GM18951 (cell line): Measurements from ENCODE around the gene LRPAP1.
"Not testable (repeated sequence)": the region's sequence is repeated elsewhere in the genome, so short reads cannot be mapped to it uniquely, and the experiment has no call there.

Source experiments
- POLR2A ChIP-seq: IDR thresholded peaks from 4 replicates; pipeline ENCODE4 v1.6.1; 2011; ENCODE audit warnings: mild to moderate bottlenecking; ENCODE audit not compliant: insufficient read length, insufficient read depth; ENCODE audit errors: extremely low read depth
- in situ Hi-C: fragments of 300-500 bp; cut with MboI; formaldehyde crosslinking; loops from one replicate; pipeline ENCODE4 v1.12.0; 2022; ENCODE audit warnings: low sequenced_read_pairs, mixed read lengths, inconsistent platforms; ENCODE audit not compliant: unreplicated experiment

The LRPAP1 gene

DNA sequence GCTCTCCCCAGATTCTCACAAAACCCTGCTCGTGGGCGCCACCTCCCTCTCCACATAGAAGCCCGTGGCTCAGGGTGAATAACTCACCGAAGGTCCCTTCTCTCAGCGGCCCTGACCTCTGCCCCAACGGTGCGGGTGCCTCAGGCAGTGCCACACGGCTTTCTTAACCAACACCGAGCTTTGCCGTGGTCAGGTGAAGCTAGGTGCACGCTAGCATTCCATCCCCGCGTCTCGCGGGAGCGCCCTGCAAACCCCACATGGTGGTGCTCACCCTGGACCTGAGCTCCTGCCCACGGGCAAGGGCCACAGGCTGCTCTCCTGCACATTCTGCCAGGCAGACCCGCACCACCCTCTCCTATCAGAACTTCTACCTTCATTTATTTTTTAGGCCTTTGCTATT is 18.4 kb downstream of the LRPAP1 start:
- TF ChIP-seq POLR2A: no peak
- in situ Hi-C loops: no loop called here

DNA sequence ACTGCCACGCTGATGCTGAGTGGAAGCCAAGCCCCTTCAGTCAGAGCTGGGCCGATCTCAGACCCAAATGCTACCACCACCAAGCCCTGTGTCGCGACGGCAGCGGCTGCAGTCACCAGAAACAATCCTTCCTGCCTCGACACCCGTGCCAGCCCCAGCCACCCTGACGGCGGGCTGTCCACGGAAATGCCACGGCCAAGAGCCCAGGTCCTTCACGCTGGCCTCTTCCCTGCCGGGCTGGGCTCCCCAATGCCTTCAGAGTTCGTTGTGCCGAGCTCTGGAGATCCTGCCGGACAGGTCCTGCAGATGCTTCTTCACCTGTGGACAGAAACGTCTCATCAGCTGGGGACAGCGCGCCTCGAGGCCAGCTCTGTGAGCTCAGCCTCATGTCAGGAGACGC is 19.5 kb downstream of the LRPAP1 start:
- in situ Hi-C loops: no loop called here
- no peak for TF ChIP-seq POLR2A

DNA sequence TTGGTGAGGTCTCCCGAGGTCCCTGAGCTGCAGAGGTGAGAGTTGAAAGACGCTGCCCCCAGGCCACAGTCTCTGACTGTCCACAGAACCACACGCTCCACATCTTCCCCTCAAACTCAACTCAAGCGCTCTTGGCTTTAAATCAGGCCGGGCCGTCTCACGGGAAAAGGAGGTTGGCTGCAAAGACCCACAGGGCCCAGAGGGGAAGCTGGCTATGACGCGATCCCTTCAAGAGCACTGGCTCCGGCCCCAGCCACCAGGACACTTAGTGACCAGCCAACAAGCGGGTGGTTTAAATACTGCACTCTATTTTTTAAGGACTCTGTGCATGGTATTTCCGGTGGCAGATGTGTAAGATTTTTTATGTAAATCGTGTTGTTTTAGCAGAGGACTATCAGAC is 19.9 kb downstream of the LRPAP1 start:
- no peak for TF ChIP-seq POLR2A
- in situ Hi-C loops: no loop called here

DNA sequence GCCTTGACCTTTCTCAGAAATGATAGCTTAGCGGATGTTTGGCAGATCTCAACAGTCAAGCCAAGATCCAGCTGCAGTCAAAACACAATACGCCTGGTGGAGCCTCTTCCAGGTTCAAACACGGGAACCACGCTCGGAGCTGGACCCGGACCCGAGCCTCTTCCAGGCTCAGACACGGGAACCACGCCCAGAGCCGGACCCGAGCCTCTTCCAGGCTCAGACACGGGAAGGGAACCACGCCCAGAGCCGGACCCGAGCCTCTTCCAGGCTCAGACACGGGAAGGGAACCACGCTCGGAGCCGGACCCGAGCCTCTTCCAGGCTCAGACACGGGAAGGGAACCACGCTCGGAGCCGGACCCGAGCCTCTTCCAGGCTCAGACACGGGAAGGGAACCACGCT is 20.6 kb downstream of the LRPAP1 start:
- in situ Hi-C loops: not testable (repeated sequence)

DNA sequence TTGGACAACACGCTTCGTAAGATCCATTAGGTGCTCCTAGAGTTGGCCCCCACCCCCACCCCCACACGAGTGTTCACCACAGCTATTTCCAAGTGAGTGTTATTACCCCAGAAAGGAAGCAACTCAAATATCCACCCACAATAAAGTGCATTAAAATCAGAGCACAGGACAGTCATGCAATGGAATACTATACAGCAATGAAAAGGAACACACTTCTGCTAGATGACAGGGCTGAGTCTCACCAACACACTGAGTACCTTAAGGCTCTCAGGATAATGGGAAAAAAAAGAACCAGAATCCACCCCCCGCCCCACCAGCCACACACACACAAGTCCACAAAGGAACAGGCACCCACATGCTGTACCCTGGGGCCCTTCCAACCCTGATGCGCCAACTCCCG is 21.0 kb downstream of the LRPAP1 start:
- TF ChIP-seq POLR2A: no peak
- in situ Hi-C loops: no loop called here

DNA sequence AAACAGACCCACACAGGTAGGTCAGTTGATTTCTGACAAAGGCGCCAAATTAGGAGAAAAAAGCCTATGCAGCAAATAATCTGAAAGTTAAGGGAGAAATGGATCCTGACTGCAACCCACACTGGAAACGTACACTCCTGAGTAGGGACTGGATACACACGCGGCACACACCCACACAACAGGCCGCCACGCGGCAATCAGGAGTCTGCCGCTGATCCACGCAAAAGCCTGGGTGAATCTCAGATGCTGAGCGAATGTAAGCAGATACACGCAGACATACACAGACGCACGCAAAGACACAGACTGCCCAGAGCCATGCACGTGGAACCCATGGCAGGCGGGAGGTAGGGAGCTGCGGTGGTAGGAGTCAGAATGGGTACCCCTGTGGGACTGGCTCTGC is 21.7 kb downstream of the LRPAP1 start:
- in situ Hi-C loops: no loop called here
- TF ChIP-seq POLR2A: no peak

DNA sequence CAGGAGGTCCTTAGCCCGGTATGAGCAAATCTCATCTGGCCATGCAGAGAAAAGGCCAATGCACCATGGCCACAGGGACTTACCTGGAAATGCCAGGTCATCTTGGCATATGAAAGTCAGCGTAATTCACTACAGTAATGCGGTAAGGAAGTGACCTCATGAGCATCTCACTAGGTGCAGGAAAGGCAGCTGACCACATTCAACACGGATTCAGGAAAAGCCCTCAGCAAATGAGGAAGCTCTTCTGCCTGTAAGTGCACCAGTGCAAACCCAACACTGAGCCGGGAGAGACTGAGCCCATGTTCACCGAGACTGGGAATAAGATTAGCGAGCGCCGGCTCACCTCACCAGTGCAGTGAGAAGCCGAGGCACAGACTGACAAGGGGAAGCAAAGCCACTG is 23.7 kb downstream of the LRPAP1 start:
- in situ Hi-C loops: no loop called here
- no peak for TF ChIP-seq POLR2A

DNA sequence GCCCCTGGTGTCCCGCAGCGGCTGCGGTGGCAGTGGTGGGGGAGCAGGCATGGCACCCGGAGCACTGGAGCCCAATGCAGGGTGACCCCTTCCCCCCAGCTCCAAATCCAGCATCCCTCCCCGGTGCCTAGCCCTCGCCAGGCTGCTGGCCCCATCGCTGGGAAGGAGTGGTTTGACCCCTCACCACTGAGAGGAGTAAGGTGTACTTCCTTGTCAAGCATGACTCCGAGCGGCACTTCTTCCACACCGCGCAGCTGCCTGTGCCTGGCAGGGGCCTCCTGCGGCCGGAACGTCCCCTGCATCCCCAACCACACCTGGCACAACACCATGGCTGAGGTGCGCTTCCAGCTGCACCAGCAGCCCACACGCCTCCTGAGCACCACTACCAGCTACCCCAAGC is 27.0 kb downstream of the LRPAP1 start:
- in situ Hi-C loops: no loop called here
- no peak for TF ChIP-seq POLR2A

DNA sequence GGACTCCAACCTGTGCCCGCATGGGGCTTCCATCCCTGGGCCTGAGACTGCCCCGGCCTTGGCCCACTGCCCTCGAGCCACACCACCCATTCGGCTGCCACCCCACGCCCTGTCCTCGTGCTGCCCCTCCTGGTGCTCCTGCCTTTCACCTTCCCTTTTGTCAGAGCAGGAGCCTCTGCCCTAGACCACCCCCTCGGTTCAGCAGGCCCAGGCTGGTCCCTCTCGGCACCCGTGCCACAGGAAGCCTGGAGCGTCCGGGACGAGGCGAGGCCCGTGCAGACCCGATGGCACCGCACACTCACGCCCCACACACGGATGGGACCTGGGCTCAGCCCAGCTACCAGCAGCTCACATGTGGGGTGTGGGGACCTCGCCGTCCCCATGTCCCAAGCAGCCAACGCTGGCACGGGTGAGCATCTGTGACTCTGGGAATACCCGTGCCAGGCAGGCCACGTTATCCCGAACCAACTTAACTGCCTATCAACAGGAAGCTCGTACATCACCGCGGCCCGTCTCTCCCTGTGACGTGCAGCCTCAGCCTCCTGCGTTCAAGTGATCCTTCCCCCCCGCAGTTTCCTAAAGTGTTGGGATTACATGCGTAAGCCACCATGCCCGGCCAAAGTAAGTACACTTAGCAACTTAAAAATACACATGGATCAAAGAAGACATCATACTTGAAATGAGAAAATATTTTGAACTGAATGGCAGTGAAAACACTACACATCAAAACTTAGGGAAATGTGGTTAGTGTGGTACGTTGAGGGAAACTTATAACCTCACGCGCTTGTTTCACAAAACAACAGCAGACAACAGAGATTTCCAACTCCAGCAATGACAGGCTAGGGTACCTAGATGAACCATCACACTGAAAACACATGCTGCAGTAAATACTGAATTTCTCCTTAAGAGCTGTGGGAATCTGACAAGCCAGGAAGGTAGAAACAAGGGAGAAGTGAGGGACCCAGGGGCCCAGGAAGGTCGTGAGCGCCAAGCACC is 29.0 kb downstream of the LRPAP1 start:
- in situ Hi-C loops: no loop called here
- TF ChIP-seq POLR2A: no peak

DNA sequence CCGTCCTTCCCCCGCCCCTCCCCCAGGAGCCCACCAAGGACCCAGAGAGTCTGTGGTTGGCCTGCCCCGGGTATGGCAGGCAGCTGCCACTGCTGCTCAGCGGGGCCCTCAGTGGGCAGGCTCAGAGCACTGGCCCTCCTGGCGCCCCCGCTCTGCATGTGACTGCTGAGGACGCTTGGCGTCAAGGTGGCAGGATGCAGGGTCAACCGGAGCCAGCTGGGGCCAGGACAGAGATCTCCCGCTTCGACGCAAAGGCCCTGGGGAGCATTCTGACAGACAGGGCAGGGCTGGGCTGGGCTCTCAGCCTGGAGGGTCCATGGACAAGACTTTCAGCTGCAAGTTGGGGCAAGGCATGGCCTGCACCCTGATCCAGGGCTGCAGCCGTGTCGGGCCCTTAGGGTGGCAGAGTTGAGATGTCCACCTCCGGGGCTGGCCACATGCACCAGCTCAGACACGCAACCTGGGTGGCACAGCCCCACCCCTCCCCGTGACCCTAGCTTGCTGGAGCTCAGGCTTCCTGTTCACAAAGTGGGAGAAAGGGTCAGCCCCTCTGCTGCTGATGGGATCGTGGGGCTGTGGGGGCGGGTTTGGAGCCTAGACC is 30.3 kb downstream of the LRPAP1 start:
- no peak for TF ChIP-seq POLR2A
- in situ Hi-C loops: no loop called here

DNA sequence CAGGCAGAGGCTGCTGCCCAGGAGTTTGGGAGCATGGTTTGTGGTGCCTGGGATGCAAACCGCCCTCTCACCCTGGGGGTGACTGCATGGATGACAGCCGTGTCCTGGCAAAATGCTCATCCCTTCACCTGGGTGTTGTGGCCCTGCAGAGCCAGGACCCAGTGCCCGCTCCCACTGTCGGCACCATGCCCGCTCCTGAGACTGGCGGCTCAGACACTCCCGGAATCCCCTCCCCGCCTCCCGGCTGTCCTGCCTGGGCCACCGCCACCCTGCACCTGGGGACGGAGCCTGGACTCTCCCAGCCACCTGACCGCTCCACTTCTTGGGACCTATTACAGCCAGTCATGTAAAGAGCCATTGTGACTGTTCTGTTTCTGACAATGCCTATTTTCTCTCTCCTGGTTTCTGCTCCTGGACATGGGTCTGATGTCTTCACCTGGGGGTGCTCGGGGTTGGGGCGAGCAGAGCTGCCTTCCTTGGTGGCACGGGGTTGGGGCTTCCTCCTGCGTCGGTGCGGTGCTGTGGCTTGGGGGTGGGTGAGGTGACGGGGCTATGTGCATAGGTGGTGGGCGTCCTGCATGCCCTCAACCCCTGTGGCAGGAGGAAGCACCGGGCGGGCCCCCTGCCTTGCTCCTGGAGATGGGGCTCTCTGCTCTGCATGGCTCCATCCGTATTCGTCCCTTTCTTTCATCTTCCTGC is 30.9 kb downstream of the LRPAP1 start:
- no peak for TF ChIP-seq POLR2A
- in situ Hi-C loops: no loop called here

DNA sequence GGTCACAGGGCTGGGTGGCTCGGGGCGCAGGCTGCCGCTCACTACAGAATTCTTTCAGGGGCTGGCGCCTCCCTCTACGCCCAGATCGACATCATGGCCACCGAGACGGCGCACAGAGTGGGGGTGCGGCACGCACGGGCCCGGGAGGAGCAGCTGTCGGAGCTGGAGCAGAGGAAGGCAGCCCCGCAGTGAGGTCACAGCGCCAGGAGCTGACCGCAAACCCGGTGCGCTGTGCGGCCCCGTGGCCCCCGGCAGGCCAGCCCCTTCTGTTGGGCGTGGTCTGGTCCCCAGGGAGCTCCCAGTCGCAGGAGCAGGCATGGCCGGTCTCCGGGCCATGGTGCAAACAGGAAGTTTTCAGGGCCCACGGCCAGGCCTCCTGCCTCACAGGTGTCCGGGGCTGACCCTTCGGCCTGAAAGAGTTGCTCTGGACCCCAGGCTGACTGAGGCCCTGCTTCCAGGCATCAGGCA is 31.6 kb downstream of the LRPAP1 start:
- in situ Hi-C loops: no loop called here
- TF ChIP-seq POLR2A: no peak

DNA sequence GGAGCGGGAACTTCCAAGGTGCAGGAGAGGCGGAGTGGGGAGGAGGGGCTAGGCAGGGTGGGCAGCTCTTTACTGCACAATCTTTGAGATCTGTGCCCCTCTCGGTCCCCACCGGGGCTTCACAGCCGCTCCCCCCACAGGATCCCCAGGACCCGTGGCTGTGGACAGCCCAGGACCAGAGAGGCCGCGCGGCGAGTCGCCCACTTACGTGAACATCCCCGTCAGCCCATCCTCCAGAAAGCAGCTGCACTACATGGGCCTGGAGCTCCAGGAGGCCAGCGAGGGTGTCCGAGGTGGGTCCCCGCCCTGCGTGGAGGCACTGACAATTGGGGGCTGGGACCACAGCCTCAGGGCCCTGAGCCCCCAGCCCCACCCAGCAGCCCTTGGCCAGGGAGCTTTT is 32.1 kb downstream of the LRPAP1 start:
- in situ Hi-C loops: no loop called here
- TF ChIP-seq POLR2A: no peak

DNA sequence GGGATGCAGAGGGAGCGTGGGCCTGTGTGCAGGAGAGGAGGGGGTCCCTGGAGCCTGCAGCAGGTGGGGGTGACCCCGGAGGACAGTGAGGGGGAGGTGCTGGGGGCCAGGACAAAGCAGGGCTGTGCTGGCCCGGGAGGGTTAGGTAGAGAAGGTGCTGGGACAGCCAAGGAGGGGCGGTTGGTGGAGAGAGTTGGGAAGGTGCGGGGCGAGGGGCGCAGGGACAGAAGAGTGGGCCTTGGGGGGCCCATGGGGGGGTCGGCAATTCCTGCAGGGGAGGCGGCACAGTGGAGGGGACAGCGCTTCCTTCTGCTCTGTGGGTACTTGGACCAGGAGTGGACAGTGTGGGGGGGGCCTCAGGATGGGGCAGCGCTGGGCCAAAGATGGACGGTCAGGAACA is 32.5 kb downstream of the LRPAP1 start:
- no peak for TF ChIP-seq POLR2A
- in situ Hi-C loops: no loop called here

DNA sequence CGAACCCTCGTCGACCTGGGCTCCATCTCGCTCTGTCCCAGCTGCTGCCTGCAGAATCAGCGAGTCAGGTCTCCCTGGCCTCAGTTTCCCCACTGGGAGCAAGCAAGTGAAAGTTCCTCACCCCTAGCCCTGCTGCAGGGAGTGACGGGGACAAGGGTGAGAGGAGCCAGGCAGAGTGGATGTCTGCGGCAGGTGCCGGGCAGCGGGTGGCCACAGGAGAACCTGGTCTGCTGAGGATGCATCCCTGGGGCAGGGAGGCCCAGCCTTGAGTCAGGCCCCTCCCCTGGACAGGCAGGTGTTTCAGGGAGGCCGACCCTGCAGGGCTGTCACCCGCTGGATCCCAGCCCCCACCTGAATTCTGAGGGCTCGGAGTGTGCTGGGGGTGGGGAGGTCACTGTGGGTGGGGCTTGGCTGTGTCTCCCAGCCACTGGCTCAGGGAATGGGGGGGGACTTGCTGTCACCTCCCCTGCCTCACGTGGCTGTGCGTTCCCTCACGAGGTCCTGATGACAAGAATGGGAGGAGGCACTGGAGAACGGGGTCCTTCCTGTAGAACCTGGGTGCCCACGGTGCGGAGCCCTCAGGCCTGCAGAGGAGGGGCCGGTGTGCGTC is 33.2 kb downstream of the LRPAP1 start:
- no peak for TF ChIP-seq POLR2A
- in situ Hi-C loops: no loop called here
